Measurements from ENCODE around the gene ZDHHC11. TPM values are rescaled to one million over a fixed set of nuclear protein-coding genes. Genes with fewer than 3 reads are reported as not detected.

The ZDHHC11 gene
- total and polyA plus RNA-seq, 2 experiments from 2014 or later: 5.8 to 8.5 TPM

DNA sequence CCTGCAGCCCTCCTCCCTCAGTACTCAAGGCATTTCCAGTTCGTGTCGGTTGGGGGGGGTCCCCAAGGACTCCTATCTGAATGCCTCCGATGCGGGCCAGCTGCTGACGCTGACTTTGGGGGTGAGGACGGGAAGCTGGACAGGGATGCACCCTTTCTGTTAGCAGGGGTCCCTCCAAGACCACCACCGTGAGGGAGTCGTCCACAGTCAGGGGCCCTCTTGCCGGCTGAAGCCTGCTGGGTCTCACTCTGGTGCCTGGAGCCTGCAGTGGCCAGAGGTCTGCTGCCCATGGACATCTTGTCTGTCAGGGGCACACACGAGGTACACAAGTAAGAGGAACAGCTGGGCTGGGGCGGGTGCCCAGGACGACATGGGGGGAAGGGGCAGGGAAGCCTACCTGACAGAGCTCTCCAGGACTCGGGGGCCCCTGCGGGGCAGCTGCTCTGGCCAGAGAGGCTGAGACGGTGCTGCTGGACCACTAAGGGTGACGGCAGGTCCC is 9.1 kb upstream of the ZDHHC11 start:
- no peak for DNase-seq (ENCODE audit: low spot score)
- Histone ChIP-seq H3K9me2 (replicated peaks; ENCODE audit: insufficient read depth) (no peaks in the 10 kb centered on the region), H3K4me2 (no peak overlapping the region), H2AFZ (no peak overlapping the region), H3K4me1 (ENCODE audit: insufficient read depth) (no peaks in the 10 kb centered on the region), H3K79me2 (no peaks in the 10 kb centered on the region), H3K9me3 (ENCODE audit: low read depth) (no peaks in the 10 kb centered on the region), H4K20me1 (ENCODE audit: insufficient read depth, poor library complexity, severe bottlenecking) (no peaks in the 10 kb centered on the region), H3K27ac (no peak overlapping the region), H3K27me3 (no peaks in the 10 kb centered on the region), H3K36me3 (replicated peaks; ENCODE audit: insufficient read depth, low read depth) (no peaks in the 10 kb centered on the region), H3K4me3 (no peak overlapping the region)
- TF ChIP-seq, protein P1, sequence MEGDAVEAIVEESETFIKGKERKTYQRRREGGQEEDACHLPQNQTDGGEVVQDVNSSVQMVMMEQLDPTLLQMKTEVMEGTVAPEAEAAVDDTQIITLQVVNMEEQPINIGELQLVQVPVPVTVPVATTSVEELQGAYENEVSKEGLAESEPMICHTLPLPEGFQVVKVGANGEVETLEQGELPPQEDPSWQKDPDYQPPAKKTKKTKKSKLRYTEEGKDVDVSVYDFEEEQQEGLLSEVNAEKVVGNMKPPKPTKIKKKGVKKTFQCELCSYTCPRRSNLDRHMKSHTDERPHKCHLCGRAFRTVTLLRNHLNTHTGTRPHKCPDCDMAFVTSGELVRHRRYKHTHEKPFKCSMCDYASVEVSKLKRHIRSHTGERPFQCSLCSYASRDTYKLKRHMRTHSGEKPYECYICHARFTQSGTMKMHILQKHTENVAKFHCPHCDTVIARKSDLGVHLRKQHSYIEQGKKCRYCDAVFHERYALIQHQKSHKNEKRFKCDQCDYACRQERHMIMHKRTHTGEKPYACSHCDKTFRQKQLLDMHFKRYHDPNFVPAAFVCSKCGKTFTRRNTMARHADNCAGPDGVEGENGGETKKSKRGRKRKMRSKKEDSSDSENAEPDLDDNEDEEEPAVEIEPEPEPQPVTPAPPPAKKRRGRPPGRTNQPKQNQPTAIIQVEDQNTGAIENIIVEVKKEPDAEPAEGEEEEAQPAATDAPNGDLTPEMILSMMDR (IDR thresholded peaks at IDR 0.05; ENCODE audit: poor library complexity): no peak
- 93% methylated on average over 15 of the region's 16 CpGs for WGBS (ENCODE audit: low lambda C conversion rate, missing lambda C conversion rate)

DNA sequence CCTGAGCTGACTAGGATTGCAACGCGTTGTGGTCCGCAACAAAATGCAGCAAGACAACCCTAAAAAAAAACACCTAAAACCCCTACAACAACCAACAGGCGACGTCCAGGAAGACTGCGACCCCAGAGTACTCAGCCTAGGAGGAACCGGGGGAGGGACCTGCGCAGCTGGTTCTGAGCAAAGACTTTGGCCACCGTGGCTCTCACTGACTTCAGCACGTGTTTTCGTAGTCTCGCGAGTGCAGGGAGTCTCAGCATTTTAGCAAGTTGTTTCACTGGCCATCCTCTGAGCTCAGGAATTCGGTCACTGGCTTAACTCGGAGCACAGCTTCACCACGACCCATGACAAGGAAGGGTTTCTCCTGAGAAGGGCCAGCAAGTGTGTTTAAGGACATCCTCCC is 8.6 kb upstream of the ZDHHC11 start:
- no peaks in the 10 kb centered on the region for H3K36me3 ChIP-seq (replicated peaks; ENCODE audit: insufficient read depth, low read depth)
- no peak overlapping the region for H3K4me2 ChIP-seq
- no peaks in the 10 kb centered on the region for H3K4me1 ChIP-seq (ENCODE audit: insufficient read depth)
- no peak overlapping the region for H3K27ac ChIP-seq
- TF ChIP-seq EZH2phosphoT487 (IDR thresholded peaks at IDR 0.05; ENCODE audit: low read depth, severe bottlenecking, unreplicated experiment) (no peak), EZH2 (IDR thresholded peaks at IDR 0.05; ENCODE audit: borderline replicate concordance) (no peak)
- TF ChIP-seq, protein P1 (IDR thresholded peaks at IDR 0.05; ENCODE audit: poor library complexity): no peak
- no peak for DNase-seq (ENCODE audit: low spot score)
- H3K79me2 ChIP-seq: no peaks in the 10 kb centered on the region
- no peaks in the 10 kb centered on the region for H3K9me3 ChIP-seq (ENCODE audit: low read depth)
- H3K9me2 ChIP-seq (replicated peaks; ENCODE audit: insufficient read depth): no peaks in the 10 kb centered on the region
- H3K4me3 ChIP-seq: no peak overlapping the region
- H2AFZ ChIP-seq: no peak overlapping the region
- no peaks in the 10 kb centered on the region for H3K27me3 ChIP-seq
- H4K20me1 ChIP-seq (ENCODE audit: insufficient read depth, poor library complexity, severe bottlenecking): no peaks in the 10 kb centered on the region
- 70% methylated on average over 16 of the region's 16 CpGs for WGBS (ENCODE audit: low lambda C conversion rate, missing lambda C conversion rate)

DNA sequence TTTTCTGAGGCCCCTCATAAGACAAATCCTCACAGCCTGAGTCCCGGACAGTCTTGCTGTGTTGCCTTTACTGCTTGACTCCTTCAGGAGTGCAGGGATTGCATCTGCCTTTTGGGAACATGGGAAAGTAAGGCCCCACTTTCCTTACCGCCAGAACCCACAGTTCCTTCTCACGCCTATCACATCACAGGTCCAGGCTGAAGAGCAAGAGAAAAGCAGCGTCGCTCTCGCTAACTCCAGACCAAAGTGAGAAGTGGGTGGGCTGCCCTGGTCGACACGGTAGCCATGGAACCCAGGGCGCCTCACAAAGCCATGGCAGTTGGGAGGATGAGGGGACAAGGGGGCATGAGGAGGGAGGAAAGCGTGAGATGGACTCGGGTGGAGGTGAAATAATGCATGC is 7.9 kb upstream of the ZDHHC11 start:
- TF ChIP-seq EZH2phosphoT487 (IDR thresholded peaks at IDR 0.05; ENCODE audit: low read depth, severe bottlenecking, unreplicated experiment): no peak
- H3K4me1 ChIP-seq (ENCODE audit: insufficient read depth): no peaks in the 10 kb centered on the region
- no peaks in the 10 kb centered on the region for H3K9me3 ChIP-seq (ENCODE audit: low read depth)
- H3K4me2 ChIP-seq: no peak overlapping the region
- DNase-seq (ENCODE audit: low spot score): no peak
- no peak overlapping the region for H3K4me3 ChIP-seq
- no peaks in the 10 kb centered on the region for H4K20me1 ChIP-seq (ENCODE audit: insufficient read depth, poor library complexity, severe bottlenecking)
- H3K36me3 ChIP-seq (replicated peaks; ENCODE audit: insufficient read depth, low read depth): no peaks in the 10 kb centered on the region
- no peaks in the 10 kb centered on the region for H3K9me2 ChIP-seq (replicated peaks; ENCODE audit: insufficient read depth)
- H3K79me2 ChIP-seq: no peaks in the 10 kb centered on the region
- no peaks in the 10 kb centered on the region for H3K27me3 ChIP-seq
- H3K27ac ChIP-seq: no peak overlapping the region
- H2AFZ ChIP-seq: no peak overlapping the region
- 98% methylated on average over 11 of the region's 11 CpGs for WGBS (ENCODE audit: low lambda C conversion rate, missing lambda C conversion rate)

DNA sequence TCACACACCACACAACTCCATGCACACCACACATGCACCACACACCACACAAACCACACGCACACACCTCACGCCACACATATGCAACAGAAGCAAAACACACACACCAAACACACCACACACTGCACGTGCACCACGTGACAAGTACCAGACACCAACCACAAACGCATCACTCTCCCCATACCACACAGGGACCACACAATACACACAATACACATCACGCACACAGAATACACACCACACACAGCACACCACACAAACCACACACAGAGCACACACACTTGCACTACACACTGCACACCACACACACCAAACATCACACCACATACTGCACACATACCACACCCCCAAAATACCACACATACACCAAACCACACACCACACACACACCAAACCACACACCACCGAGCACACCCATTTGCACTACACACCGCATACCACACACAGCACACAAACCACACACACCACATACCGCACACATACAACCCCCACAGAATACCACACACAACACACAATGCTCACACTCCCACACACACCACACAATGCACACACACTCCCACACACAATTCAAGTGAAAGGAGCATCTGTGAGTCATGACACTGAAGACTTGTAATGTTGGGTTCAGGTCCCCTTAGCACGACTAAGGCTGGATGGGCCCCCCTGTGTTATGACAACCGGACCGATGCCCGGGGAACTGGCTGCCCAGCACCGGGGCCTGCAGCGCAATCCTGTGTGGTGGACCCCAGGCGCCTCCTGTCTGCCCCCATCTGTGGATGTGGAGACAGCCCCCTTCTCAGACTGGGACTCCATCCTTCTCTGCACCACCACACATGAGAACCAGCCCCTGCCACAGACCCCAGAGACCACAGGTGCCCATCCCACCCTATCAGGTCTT is 6.0 kb upstream of the ZDHHC11 start:
- Histone ChIP-seq H3K9me3 (ENCODE audit: low read depth) (no peaks in the 10 kb centered on the region), H2AFZ (no peak overlapping the region), H3K36me3 (replicated peaks; ENCODE audit: insufficient read depth, low read depth) (no peaks in the 10 kb centered on the region), H3K27ac (no peak overlapping the region), H3K4me2 (no peak overlapping the region), H3K4me1 (ENCODE audit: insufficient read depth) (no peaks in the 10 kb centered on the region), H3K9me2 (replicated peaks; ENCODE audit: insufficient read depth) (no peaks in the 10 kb centered on the region), H3K4me3 (no peak overlapping the region), H3K27me3 (no peaks in the 10 kb centered on the region), H4K20me1 (ENCODE audit: insufficient read depth, poor library complexity, severe bottlenecking) (no peaks in the 10 kb centered on the region), H3K79me2 (no peaks in the 10 kb centered on the region)
- DNase-seq (ENCODE audit: low spot score): no peak
- TF ChIP-seq, protein P1 (IDR thresholded peaks at IDR 0.05; ENCODE audit: poor library complexity): no peak
- TF ChIP-seq EZH2 (IDR thresholded peaks at IDR 0.05; ENCODE audit: borderline replicate concordance) (no peak), EZH2phosphoT487 (IDR thresholded peaks at IDR 0.05; ENCODE audit: low read depth, severe bottlenecking, unreplicated experiment) (no peak)
- WGBS (ENCODE audit: low lambda C conversion rate, missing lambda C conversion rate): 92% methylated on average over 16 of the region's 16 CpGs
